Measurements from ENCODE around the gene C6orf89. TPM values are rescaled to one million over a fixed set of nuclear protein-coding genes. Genes with fewer than 3 reads are reported as not detected.

Gene C6orf89
- total RNA-seq, 4 donors from 2014 or later: 7.8 to 41.8 (median 28.2) TPM

DNA sequence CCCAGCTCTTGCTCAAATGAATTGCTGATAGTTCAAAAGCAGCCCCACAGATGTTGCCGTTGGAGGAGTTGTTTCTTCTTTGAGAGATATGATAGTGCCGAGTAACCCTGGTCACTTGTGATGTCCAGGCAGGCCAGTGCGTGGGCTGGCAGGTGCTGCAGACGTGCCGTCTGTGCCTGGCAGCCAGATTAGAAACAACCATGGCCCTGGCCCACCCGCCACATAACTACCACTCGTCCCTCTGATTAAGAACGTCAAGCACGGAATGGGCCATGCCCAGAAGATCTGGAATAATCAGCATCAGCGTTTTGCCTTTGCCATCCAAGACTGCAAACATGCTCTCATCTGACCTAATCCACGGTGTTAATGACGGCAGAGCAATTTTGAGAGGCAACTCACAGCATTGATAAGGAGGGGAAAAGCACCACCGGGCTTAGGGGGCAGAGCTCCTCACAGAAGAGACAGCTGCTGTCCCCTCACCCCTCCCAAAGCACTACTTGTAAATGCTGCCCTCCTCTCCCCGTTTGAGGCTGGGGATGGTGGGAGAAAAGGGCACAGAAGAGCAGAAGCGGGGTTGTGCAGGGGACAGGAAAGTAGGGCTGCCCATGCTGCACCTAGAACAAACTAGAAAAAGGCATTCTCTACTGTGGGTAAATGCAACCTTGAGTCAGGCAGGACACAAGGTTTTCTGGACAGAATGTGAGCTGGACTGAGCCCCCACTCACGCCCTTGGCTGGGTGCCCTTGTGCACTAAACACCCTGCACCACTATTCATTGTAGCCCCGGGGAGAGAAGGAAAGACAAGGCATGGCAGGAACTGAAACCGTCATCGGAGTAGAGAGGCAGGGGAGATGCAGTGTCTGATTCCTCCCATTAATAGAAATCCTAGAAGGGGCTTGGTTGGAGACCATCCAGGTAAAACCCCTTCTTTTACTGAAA is 41.3 kb upstream of the C6orf89 start:
- H3K9me3 ChIP-seq: no peaks in the 10 kb centered on the region
- 63 to 80% methylated on average over 4 to 19 of the region's 19 CpGs for WGBS, 2 donors (ENCODE audit: low coverage in 1 of 2)
- H3K27me3 ChIP-seq: peaks cover 19% of the 10 kb centered on the region
- intact Hi-C loops (cut with DNase I; ENCODE audit: low total_unique reads): loop anchor here (5.0 kb wide), 1 partner anchor 77 kb away; no protein-coding TSS in a partner anchor
- peaks cover 7 to 30% (median 25%) of the 10 kb centered on the region in 4 donors for H3K4me1 ChIP-seq
- in situ Hi-C loops (cut with MboI; ENCODE audit: low pct_ligation_motif_present in 1 of 4, low pct_unique_long_range_greater_than_20kb in 1 of 4, low sequenced_read_pairs in 3 of 4): loop anchor here in 1 of 4 donors (5.0 kb wide), 1 partner anchor 72 kb away; no protein-coding TSS in a partner anchor
- H3K36me3 ChIP-seq: no peaks in the 10 kb centered on the region
- TF ChIP-seq POLR2AphosphoS5 (IDR thresholded peaks at IDR 0.05) (no peak), EP300 (IDR thresholded peaks at IDR 0.05; ENCODE audit: low read depth) (no peak), POLR2A (IDR thresholded peaks at IDR 0.05) (no peak)
- TF ChIP-seq, protein P1, sequence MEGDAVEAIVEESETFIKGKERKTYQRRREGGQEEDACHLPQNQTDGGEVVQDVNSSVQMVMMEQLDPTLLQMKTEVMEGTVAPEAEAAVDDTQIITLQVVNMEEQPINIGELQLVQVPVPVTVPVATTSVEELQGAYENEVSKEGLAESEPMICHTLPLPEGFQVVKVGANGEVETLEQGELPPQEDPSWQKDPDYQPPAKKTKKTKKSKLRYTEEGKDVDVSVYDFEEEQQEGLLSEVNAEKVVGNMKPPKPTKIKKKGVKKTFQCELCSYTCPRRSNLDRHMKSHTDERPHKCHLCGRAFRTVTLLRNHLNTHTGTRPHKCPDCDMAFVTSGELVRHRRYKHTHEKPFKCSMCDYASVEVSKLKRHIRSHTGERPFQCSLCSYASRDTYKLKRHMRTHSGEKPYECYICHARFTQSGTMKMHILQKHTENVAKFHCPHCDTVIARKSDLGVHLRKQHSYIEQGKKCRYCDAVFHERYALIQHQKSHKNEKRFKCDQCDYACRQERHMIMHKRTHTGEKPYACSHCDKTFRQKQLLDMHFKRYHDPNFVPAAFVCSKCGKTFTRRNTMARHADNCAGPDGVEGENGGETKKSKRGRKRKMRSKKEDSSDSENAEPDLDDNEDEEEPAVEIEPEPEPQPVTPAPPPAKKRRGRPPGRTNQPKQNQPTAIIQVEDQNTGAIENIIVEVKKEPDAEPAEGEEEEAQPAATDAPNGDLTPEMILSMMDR (IDR thresholded peaks at IDR 0.05): no peak
- no peak for DNase-seq
- no peak overlapping the region for H3K27ac ChIP-seq
- no peak overlapping the region for H3K4me3 ChIP-seq

DNA sequence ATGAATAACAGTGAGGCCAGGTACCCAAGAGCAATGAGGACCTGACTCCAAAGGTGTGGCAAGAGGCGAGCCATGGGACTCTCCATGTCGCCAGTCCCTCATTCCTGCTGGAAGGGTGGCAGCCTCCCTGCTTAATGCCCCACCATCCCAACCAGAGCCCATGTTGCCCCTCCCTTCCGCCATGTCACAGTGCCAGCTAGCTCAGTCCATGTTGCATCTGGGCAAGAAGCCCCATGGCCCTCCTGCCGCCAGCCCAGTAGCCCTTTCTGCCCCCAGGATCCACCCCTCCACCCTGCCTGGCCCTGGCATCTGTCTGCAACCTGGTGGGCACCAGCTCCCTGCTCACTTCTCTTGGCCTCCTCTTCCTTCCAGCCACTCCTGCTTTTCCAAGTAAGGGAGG is 40.5 kb upstream of the C6orf89 start:
- H3K27me3 ChIP-seq: peaks cover 12% of the 10 kb centered on the region
- peaks cover 5 to 25% (median 20%) of the 10 kb centered on the region in 4 donors for H3K4me1 ChIP-seq
- no peak overlapping the region for H3K4me3 ChIP-seq
- in situ Hi-C loops (cut with MboI; ENCODE audit: low pct_ligation_motif_present in 1 of 4, low pct_unique_long_range_greater_than_20kb in 1 of 4, low sequenced_read_pairs in 3 of 4): no loop called here
- TF ChIP-seq POLR2A (IDR thresholded peaks at IDR 0.05) (no peak), EP300 (IDR thresholded peaks at IDR 0.05; ENCODE audit: low read depth) (no peak), POLR2AphosphoS5 (IDR thresholded peaks at IDR 0.05) (no peak)
- TF ChIP-seq, protein P1 (IDR thresholded peaks at IDR 0.05): no peak
- no peak overlapping the region for H3K27ac ChIP-seq
- 73% methylated on average over 4 of the region's 4 CpGs; no CpG with 5 or more reads in 1 of the 2 donors for WGBS, 2 donors (ENCODE audit: low coverage in 1 of 2)
- no peaks in the 10 kb centered on the region for H3K36me3 ChIP-seq
- DNase-seq: no peak
- no peaks in the 10 kb centered on the region for H3K9me3 ChIP-seq
- intact Hi-C loops (cut with DNase I; ENCODE audit: low total_unique reads): loop anchor here (5.0 kb wide), 1 partner anchor 78 kb away; no protein-coding TSS in a partner anchor

DNA sequence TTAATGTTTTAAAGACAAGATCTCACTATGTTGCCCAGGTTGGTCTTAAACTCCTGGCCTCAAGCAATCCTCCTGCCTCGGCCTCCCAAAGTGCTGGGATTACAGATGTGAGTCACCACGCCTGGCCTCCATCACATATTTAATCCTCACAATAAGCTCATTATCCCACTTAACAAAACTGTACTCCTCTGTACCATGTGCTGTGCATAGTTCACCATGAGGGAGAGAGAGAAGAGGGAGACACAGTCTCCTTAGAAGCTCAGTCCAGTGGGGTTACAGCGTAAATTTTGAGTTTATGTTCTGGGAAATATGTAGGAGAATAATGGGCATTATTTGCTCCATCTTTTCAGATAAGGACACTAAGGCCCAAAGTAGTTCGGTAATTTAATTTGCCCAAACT is 38.6 kb upstream of the C6orf89 start:
- Histone ChIP-seq H3K27me3 (no peaks in the 10 kb centered on the region), H3K4me3 (no peak overlapping the region), H3K4me1 (peaks cover 0 to 18% (median 14%) of the 10 kb centered on the region in 4 donors), H3K9me3 (no peaks in the 10 kb centered on the region), H3K36me3 (no peaks in the 10 kb centered on the region), H3K27ac (no peak overlapping the region)
- WGBS, 2 donors (ENCODE audit: low coverage in 1 of 2): 93 to 100% methylated on average over 2 to 4 of the region's 4 CpGs
- intact Hi-C loops (cut with DNase I; ENCODE audit: low total_unique reads): loop anchor here (5.0 kb wide), 1 partner anchor 80 kb away; no protein-coding TSS in a partner anchor
- DNase-seq: no peak
- TF ChIP-seq POLR2AphosphoS5 (IDR thresholded peaks at IDR 0.05) (no peak), EP300 (IDR thresholded peaks at IDR 0.05; ENCODE audit: low read depth) (no peak), POLR2A (IDR thresholded peaks at IDR 0.05) (no peak)
- TF ChIP-seq, protein P1 (IDR thresholded peaks at IDR 0.05): no peak
- in situ Hi-C loops (cut with MboI; ENCODE audit: low pct_ligation_motif_present in 1 of 4, low pct_unique_long_range_greater_than_20kb in 1 of 4, low sequenced_read_pairs in 3 of 4): no loop called here

GRCh38 chr6:36847991-36848390 is 37.8 kb upstream of the C6orf89 start:
- WGBS, 2 donors (ENCODE audit: low coverage in 1 of 2): 88 to 90% methylated on average over 4 to 6 of the region's 6 CpGs
- intact Hi-C loops (cut with DNase I; ENCODE audit: low total_unique reads): loop anchor here (5.0 kb wide), 1 partner anchor 81 kb away; no protein-coding TSS in a partner anchor
- no peak for DNase-seq

More at GRCh38 chr6:36847991-36848390, 37.8 kb upstream of the C6orf89 start:
- no peaks in the 10 kb centered on the region for H3K36me3 ChIP-seq
- H3K27me3 ChIP-seq: no peaks in the 10 kb centered on the region
- in situ Hi-C loops (cut with MboI; ENCODE audit: low pct_ligation_motif_present in 1 of 4, low pct_unique_long_range_greater_than_20kb in 1 of 4, low sequenced_read_pairs in 3 of 4): no loop called here
- peaks cover 0 to 18% (median 14%) of the 10 kb centered on the region in 4 donors for H3K4me1 ChIP-seq
- no peak overlapping the region for H3K27ac ChIP-seq
- no peak overlapping the region for H3K4me3 ChIP-seq
- no peak for TF ChIP-seq EP300 (IDR thresholded peaks at IDR 0.05; ENCODE audit: low read depth)
- no peak for TF ChIP-seq POLR2AphosphoS5 (IDR thresholded peaks at IDR 0.05)
- TF ChIP-seq, protein P1 (IDR thresholded peaks at IDR 0.05): no peak
- TF ChIP-seq POLR2A (IDR thresholded peaks at IDR 0.05): no peak
- no peaks in the 10 kb centered on the region for H3K9me3 ChIP-seq
